Neural cell (in vitro differentiated cells): Measurements from ENCODE around the gene SNX32. TPM values are rescaled to one million over a fixed set of nuclear protein-coding genes. Genes with fewer than 3 reads are reported as not detected.
A peak's percentile ranks its signal among the peaks of the same experiment; 100 is the strongest.
"Not testable (repeated sequence)": the region's sequence is repeated elsewhere in the genome, so short reads cannot be mapped to it uniquely, and the experiment has no call there.

Experiments
- H2AFZ ChIP-seq: fragments of 200-600, 300-800 bp; sonication (generic), shearing (Covaris generic); 2 replicates; pipeline ENCODE4 v1.6.0; 2014; ENCODE audit warnings: low read depth, mild to moderate bottlenecking, antibody characterized with exemption, low read length, moderate library complexity
- H3F3A ChIP-seq: fragments of 200-600 bp; shearing (Covaris generic); 2 replicates; pipeline ENCODE4 v1.6.1; 2016; ENCODE audit warnings: mild to moderate bottlenecking, moderate library complexity, mixed read lengths, antibody characterized with exemption, low read length; ENCODE audit not compliant: insufficient read depth, poor library complexity, severe bottlenecking
- H3K27ac ChIP-seq: fragments of 200-600, 300-800 bp; sonication (generic), shearing (Covaris generic); 2 replicates; pipeline ENCODE4 v1.5.1; 2014; ENCODE audit warnings: mild to moderate bottlenecking, low read length, moderate library complexity
- H3K27me3 ChIP-seq: fragments of 300-800, 200-600 bp; sonication (generic), shearing (Covaris generic); 2 replicates; pipeline ENCODE4 v1.6.0; 2014; ENCODE audit warnings: mild to moderate bottlenecking, low read depth, low read length, moderate library complexity; ENCODE audit not compliant: insufficient read depth
- H3K36me3 ChIP-seq: fragments of 300-800, 200-600 bp; sonication (generic), shearing (Covaris generic); 2 replicates; pipeline ENCODE4 v1.5.1; 2014; ENCODE audit warnings: mild to moderate bottlenecking, antibody characterized with exemption, low read length, moderate library complexity; ENCODE audit not compliant: insufficient read depth
- H3K4me2 ChIP-seq: fragments of 300-800, 200-600 bp; sonication (generic), shearing (Covaris generic); 2 replicates; pipeline ENCODE4 v1.6.0; 2014; ENCODE audit warnings: mild to moderate bottlenecking, low read length
- H3K4me3 ChIP-seq: fragments of 300-800, 200-600 bp; sonication (generic), shearing (Covaris generic); 2 replicates; pipeline ENCODE4 v1.5.1; 2014; ENCODE audit warnings: mild to moderate bottlenecking, low read length, moderate library complexity
- H3K79me2 ChIP-seq: fragments of 200-600 bp; shearing (Covaris generic); replicated peaks from 2 replicates; pipeline ENCODE4 v1.6.0; 2014; ENCODE audit warnings: mild to moderate bottlenecking, low read length, moderate library complexity; ENCODE audit not compliant: insufficient read depth
- H3K9ac ChIP-seq: fragments of 300-800, 200-600 bp; sonication (generic), shearing (Covaris generic); 2 replicates; pipeline ENCODE4 v1.6.1; 2016; ENCODE audit warnings: mild to moderate bottlenecking, low read length, mixed read lengths
- H3K9me2 ChIP-seq: fragments of 200-600 bp; shearing (Covaris generic); 2 replicates; pipeline ENCODE4 v1.6.1; 2016; ENCODE audit warnings: mild to moderate bottlenecking, low read length, mixed read lengths; ENCODE audit not compliant: insufficient read depth
- H3K9me3 ChIP-seq: fragments of 200-600, 300-800 bp; sonication (generic), shearing (Covaris generic); 2 replicates; pipeline ENCODE4 v1.6.1; 2016; ENCODE audit warnings: mild to moderate bottlenecking, mixed run types, low read length, moderate library complexity, mixed read lengths
- H4K20me1 ChIP-seq: fragments of 200-600 bp; shearing (Covaris generic); 2 replicates; pipeline ENCODE4 v1.6.1; 2016; ENCODE audit warnings: mild to moderate bottlenecking, mixed run types; ENCODE audit not compliant: insufficient read depth
- EP300 ChIP-seq: fragments of 450-650 bp; conservative IDR thresholded peaks from 2 replicates; pipeline ENCODE4 v1.6.1; 2014; ENCODE audit warnings: antibody characterized with exemption, mild to moderate bottlenecking, moderate library complexity; ENCODE audit not compliant: poor library complexity, severe bottlenecking
- EZH2 ChIP-seq: fragments of 200-600, 300-800 bp; shearing (Covaris generic), sonication (generic); IDR thresholded peaks from 2 replicates; pipeline ENCODE4 v1.6.1; 2014; ENCODE audit warnings: antibody characterized with exemption, low read length, borderline replicate concordance, mild to moderate bottlenecking; ENCODE audit not compliant: insufficient read depth, poor library complexity, severe bottlenecking
- MXI1 ChIP-seq: fragments of 450-650 bp; conservative IDR thresholded peaks from 2 replicates; pipeline ENCODE4 v1.6.1; 2014; ENCODE audit warnings: antibody characterized with exemption, mild to moderate bottlenecking; ENCODE audit not compliant: poor library complexity, severe bottlenecking
- POLR2AphosphoS5 ChIP-seq: IDR thresholded peaks from 2 replicates; pipeline ENCODE4 v1.6.1; 2012
- RAD21 ChIP-seq: fragments of 450-650 bp; conservative IDR thresholded peaks from 2 replicates; pipeline ENCODE4 v1.6.1; 2014; ENCODE audit warnings: antibody characterized with exemption, mild to moderate bottlenecking, moderate library complexity
- SMC3 ChIP-seq: fragments of 450-650 bp; conservative IDR thresholded peaks from 2 replicates; pipeline ENCODE4 v1.6.1; 2014; ENCODE audit warnings: antibody characterized with exemption, mild to moderate bottlenecking, moderate library complexity; ENCODE audit not compliant: poor library complexity
- TAF1 ChIP-seq: IDR thresholded peaks from 2 replicates; pipeline ENCODE4 v1.6.1; 2012; ENCODE audit warnings: low read depth
- polyA plus RNA-seq: library from polyadenylated mRNA; depleted of rRNA; stranded (reverse); fragments of >200 nt; gene quantifications from 2 replicates; pipeline ENCODE4 v1.2.3, GENCODE V29; 2014
- TF ChIP-seq, protein P1 (sequence below): fragments of 450-650 bp; IDR thresholded peaks from 2 replicates; pipeline ENCODE4 v1.5.1; 2014; ENCODE audit warnings: antibody characterized with exemption, mild to moderate bottlenecking, moderate library complexity; ENCODE audit not compliant: poor library complexity, severe bottlenecking
- TF ChIP-seq, protein P2 (sequence below): IDR thresholded peaks from 2 replicates; pipeline ENCODE4 v1.6.1; 2012; ENCODE audit warnings: borderline replicate concordance

SNX32 gene
- polyA plus RNA-seq, 1 donor from 2014 or later: 16.0 TPM

DNA sequence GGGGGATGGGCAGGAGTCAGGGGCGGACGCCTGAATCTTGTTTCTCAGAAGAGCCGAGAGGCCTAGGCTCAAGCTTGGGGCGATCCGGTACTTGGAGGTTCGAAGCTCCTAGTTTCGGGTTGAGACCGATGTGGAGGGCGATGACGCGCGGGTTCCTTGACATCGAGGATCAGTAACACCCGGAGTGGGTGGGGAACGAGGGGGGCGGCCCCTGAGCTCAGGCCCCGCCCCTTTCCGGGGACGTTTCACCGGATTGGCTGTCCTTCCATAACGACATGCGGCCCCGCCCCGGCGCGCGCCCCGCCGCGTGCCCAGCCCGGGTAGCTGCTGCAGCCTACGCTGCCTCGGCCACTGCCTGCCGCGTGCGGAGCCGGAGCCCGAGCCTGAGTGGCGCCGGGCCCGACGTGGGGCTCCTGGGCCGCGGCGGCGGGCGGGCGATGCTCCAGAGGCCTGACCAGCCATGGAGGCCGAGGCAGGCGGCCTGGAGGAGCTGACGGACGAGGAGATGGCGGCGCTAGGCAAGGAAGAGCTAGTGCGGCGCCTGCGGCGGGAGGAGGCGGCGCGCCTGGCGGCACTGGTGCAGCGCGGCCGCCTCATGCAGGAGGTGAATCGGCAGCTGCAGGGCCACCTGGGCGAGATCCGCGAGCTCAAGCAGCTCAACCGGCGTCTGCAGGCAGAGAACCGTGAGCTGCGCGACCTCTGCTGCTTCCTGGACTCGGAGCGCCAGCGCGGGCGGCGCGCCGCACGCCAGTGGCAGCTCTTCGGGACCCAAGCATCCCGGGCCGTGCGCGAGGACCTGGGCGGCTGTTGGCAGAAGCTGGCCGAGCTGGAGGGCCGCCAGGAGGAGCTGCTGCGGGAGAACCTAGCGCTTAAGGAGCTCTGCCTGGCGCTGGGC lies 56.8 kb downstream of the SNX32 start, which contains the start of gene CCDC85B:
CCDC85B (plus strand) TSS at position 350 of the 895 bp plus-strand sequence; CDS start at position 461, 111 bp downstream.
- Histone ChIP-seq H3K79me2 (peaks cover 12% of the 10 kb centered on the region), H3K4me3 (peak within 1 kb of the TSS; percentile 85), H3K4me2 (peak within 1 kb of the TSS; percentile 84), H3K9ac (peak within 1 kb of the TSS; percentile 90), H4K20me1 (no peaks in the 10 kb centered on the region), H2AFZ (peak within 1 kb of the TSS; percentile 15), H3K36me3 (no peaks in the 10 kb centered on the region), H3K27ac (peak within 1 kb of the TSS; percentile 83), H3K9me3 (no peaks in the 10 kb centered on the region), H3K27me3 (no peaks in the 10 kb centered on the region), H3F3A (peaks cover 4% of the 10 kb centered on the region), H3K9me2 (no peaks in the 10 kb centered on the region)
- TF ChIP-seq RAD21 (peak; percentile 41), TAF1 (peak; percentile 91), EZH2 (no peak), SMC3 (peak; percentile 63), EP300 (peak; percentile 79), MXI1 (peak; percentile 96), POLR2AphosphoS5 (peak; percentile 95)
- TF ChIP-seq, protein P1, sequence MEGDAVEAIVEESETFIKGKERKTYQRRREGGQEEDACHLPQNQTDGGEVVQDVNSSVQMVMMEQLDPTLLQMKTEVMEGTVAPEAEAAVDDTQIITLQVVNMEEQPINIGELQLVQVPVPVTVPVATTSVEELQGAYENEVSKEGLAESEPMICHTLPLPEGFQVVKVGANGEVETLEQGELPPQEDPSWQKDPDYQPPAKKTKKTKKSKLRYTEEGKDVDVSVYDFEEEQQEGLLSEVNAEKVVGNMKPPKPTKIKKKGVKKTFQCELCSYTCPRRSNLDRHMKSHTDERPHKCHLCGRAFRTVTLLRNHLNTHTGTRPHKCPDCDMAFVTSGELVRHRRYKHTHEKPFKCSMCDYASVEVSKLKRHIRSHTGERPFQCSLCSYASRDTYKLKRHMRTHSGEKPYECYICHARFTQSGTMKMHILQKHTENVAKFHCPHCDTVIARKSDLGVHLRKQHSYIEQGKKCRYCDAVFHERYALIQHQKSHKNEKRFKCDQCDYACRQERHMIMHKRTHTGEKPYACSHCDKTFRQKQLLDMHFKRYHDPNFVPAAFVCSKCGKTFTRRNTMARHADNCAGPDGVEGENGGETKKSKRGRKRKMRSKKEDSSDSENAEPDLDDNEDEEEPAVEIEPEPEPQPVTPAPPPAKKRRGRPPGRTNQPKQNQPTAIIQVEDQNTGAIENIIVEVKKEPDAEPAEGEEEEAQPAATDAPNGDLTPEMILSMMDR: peak; percentile 62
- TF ChIP-seq, protein P2, sequence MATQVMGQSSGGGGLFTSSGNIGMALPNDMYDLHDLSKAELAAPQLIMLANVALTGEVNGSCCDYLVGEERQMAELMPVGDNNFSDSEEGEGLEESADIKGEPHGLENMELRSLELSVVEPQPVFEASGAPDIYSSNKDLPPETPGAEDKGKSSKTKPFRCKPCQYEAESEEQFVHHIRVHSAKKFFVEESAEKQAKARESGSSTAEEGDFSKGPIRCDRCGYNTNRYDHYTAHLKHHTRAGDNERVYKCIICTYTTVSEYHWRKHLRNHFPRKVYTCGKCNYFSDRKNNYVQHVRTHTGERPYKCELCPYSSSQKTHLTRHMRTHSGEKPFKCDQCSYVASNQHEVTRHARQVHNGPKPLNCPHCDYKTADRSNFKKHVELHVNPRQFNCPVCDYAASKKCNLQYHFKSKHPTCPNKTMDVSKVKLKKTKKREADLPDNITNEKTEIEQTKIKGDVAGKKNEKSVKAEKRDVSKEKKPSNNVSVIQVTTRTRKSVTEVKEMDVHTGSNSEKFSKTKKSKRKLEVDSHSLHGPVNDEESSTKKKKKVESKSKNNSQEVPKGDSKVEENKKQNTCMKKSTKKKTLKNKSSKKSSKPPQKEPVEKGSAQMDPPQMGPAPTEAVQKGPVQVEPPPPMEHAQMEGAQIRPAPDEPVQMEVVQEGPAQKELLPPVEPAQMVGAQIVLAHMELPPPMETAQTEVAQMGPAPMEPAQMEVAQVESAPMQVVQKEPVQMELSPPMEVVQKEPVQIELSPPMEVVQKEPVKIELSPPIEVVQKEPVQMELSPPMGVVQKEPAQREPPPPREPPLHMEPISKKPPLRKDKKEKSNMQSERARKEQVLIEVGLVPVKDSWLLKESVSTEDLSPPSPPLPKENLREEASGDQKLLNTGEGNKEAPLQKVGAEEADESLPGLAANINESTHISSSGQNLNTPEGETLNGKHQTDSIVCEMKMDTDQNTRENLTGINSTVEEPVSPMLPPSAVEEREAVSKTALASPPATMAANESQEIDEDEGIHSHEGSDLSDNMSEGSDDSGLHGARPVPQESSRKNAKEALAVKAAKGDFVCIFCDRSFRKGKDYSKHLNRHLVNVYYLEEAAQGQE: peak; percentile 60

- Histone ChIP-seq H3K9me3 (no peaks in the 10 kb centered on the region), H3K27me3 (no peaks in the 10 kb centered on the region), H3K9ac (peak overlapping the region; percentile 90), H3K27ac (peak overlapping the region; percentile 83), H2AFZ (no peak overlapping the region), H3K9me2 (no peaks in the 10 kb centered on the region), H3K4me3 (peak overlapping the region; percentile 85), H4K20me1 (no peaks in the 10 kb centered on the region), H3K79me2 (peaks cover 5% of the 10 kb centered on the region), H3K36me3 (no peaks in the 10 kb centered on the region), H3F3A (peaks cover 4% of the 10 kb centered on the region), H3K4me2 (peak overlapping the region; percentile 84)
- no peak for TF ChIP-seq EP300
- TF ChIP-seq, protein P1: peak; percentile 51
Observed at GRCh38 chr11:65891219-65892136, 57.7 kb downstream of the SNX32 start.

GRCh38 chr11:65892137-65892540 lies 58.4 kb downstream of the SNX32 start:
- H3K9me3 ChIP-seq, H3K4me2 ChIP-seq, H4K20me1 ChIP-seq, H3K9me2 ChIP-seq, H3K27ac ChIP-seq, H2AFZ ChIP-seq, H3F3A ChIP-seq, H3K36me3 ChIP-seq, H3K27me3 ChIP-seq, H3K79me2 ChIP-seq: not testable (repeated sequence)
- peak overlapping the region; percentile 85 for H3K4me3 ChIP-seq
- H3K9ac ChIP-seq: peak overlapping the region; percentile 90
